Measurements from ENCODE around the gene ZC3H12D. TPM values are rescaled to one million over a fixed set of nuclear protein-coding genes. Genes with fewer than 3 reads are reported as not detected.

The ZC3H12D gene
- total and polyA plus RNA-seq, 2 experiments from 2014 or later: 0.24 to 0.72 TPM

DNA sequence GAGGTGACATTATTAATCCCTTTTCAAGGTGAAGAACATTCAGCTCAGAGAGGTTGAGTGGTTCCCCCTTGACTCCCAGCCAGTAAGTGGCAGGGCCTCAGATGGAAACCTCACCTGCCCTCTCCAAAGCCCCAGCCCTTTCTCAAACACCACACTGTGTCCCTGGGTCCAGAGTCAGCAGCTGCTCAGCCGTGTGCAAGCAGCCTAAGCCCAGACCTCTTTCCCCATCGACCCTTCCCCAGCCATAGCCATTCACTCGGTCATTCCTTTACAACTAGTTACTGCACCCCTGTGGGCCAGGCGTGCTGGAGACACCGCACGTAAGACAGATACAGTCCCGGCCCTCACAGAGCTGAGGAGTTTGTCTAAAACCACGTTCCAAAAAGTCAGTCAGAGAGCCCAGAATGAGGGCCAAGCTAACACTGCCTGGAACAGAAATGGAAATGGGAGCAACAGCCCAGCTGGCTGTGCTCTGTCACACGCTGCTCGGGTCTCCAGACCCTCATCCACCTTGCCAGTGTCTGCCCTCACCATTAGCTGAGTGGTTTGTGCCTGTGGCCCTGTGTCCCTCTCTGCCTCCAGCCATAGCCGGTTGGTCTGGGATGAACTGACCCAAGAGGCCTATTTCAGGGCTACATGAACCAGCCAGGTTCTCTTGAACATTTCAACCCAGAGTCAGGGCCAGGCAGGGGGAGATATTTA, 29.6 kb downstream of the ZC3H12D start:
- no peak for DNase-seq (ENCODE audit: low read depth in 1 of 2, low spot score in 1 of 2)
- Histone ChIP-seq H3K27ac (no peak overlapping the region), H3K4me3 (no peak overlapping the region), H3K4me1 (ENCODE audit: low read depth) (no peaks in the 10 kb centered on the region), H3K36me3 (no peaks in the 10 kb centered on the region), H3K9me3 (ENCODE audit: low read depth) (no peaks in the 10 kb centered on the region), H3K27me3 (peaks cover 27% of the 10 kb centered on the region)
- no peak for TF ChIP-seq CTCF (IDR thresholded peaks at IDR 0.05; ENCODE audit: low read depth, low read length)

GRCh38 chr6:149454346-149454848, 30.4 kb downstream of the ZC3H12D start:
- peak in 1 of 2 donors; percentile 99 for DNase-seq (ENCODE audit: low read depth in 1 of 2, low spot score in 1 of 2)
- Histone ChIP-seq H3K4me3 (no peak overlapping the region), H3K27ac (no peak overlapping the region), H3K27me3 (peaks cover 35% of the 10 kb centered on the region), H3K36me3 (no peaks in the 10 kb centered on the region), H3K4me1 (ENCODE audit: low read depth) (no peaks in the 10 kb centered on the region), H3K9me3 (ENCODE audit: low read depth) (no peaks in the 10 kb centered on the region)
- no peak for TF ChIP-seq CTCF (IDR thresholded peaks at IDR 0.05; ENCODE audit: low read depth, low read length)

GRCh38 chr6:149453597-149454345, 31.0 kb downstream of the ZC3H12D start:
- H3K9me3 ChIP-seq (ENCODE audit: low read depth): no peaks in the 10 kb centered on the region
- no peak for DNase-seq (ENCODE audit: low read depth in 1 of 2, low spot score in 1 of 2)
- no peaks in the 10 kb centered on the region for H3K36me3 ChIP-seq
- no peak for TF ChIP-seq CTCF (IDR thresholded peaks at IDR 0.05; ENCODE audit: low read depth, low read length)
- no peak overlapping the region for H3K4me3 ChIP-seq
- H3K27me3 ChIP-seq: peaks cover 41% of the 10 kb centered on the region
- no peak overlapping the region for H3K27ac ChIP-seq
- no peaks in the 10 kb centered on the region for H3K4me1 ChIP-seq (ENCODE audit: low read depth)

- H3K27me3 ChIP-seq: peaks cover 43% of the 10 kb centered on the region
- no peaks in the 10 kb centered on the region for H3K9me3 ChIP-seq (ENCODE audit: low read depth)
- no peak for TF ChIP-seq CTCF (IDR thresholded peaks at IDR 0.05; ENCODE audit: low read depth, low read length)
- H3K4me3 ChIP-seq: no peak overlapping the region
- no peaks in the 10 kb centered on the region for H3K4me1 ChIP-seq (ENCODE audit: low read depth)
- H3K36me3 ChIP-seq: no peaks in the 10 kb centered on the region
- no peak overlapping the region for H3K27ac ChIP-seq
- no peak for DNase-seq (ENCODE audit: low read depth in 1 of 2, low spot score in 1 of 2)
Measured at GRCh38 chr6:149452037-149452939, 32.5 kb downstream of the ZC3H12D start.

DNA sequence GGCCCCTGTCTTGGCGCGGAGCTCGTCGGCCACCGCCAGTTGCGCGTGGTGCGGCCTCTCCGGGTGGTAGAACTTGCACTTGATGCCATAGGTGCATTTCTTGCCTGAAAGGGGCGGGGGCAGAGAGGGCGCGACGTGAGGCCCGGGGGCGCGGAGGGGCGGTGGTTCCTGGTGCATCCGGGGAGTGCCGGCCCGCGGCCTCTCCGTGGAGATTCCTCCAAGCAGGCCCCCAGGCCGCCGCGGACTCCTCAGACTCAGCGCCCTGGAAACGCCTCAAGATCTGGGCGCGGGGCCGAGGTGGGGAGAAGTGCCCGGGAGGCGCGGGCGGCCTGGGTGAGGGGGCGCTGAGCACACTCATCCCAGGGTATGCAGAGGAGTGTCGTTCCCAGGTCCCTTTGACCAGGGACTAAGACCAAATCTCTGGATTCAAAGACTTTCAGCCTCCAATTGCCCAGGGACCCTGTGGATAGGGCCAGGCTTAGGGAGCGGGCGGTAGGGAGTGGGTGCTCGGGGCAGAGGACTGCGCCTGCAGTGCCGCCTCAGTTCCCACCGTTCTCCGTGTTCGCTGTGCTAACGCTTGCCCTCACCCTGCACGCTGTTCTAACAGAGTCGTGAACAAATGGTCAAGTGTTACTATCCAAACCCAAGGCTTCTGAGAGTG, 33.3 kb downstream of the ZC3H12D start:
- no peaks in the 10 kb centered on the region for H3K36me3 ChIP-seq
- H3K4me1 ChIP-seq (ENCODE audit: low read depth): no peaks in the 10 kb centered on the region
- peak overlapping the region; percentile 27 for H3K4me3 ChIP-seq
- TF ChIP-seq CTCF (IDR thresholded peaks at IDR 0.05; ENCODE audit: low read depth, low read length): no peak
- H3K27me3 ChIP-seq: peaks cover 43% of the 10 kb centered on the region
- no peaks in the 10 kb centered on the region for H3K9me3 ChIP-seq (ENCODE audit: low read depth)
- DNase-seq (ENCODE audit: low read depth in 1 of 2, low spot score in 1 of 2): peak; percentile 13 to 17
- H3K27ac ChIP-seq: no peak overlapping the region

Measured in cardiac muscle cell (in vitro differentiated cells and primary cell).